T-helper 1 cell (primary cell): ENCODE results near the gene PTPRN2.
"Not testable (repeated sequence)": the region's sequence is repeated elsewhere in the genome, so short reads cannot be mapped to it uniquely, and the experiment has no call there.

Experiments used
- DNase-seq, 5 donors: peaks; one replicate each; pipeline ENCODE4 v3.0.0-alpha.2; 2012 to 2020

Gene PTPRN2

DNA sequence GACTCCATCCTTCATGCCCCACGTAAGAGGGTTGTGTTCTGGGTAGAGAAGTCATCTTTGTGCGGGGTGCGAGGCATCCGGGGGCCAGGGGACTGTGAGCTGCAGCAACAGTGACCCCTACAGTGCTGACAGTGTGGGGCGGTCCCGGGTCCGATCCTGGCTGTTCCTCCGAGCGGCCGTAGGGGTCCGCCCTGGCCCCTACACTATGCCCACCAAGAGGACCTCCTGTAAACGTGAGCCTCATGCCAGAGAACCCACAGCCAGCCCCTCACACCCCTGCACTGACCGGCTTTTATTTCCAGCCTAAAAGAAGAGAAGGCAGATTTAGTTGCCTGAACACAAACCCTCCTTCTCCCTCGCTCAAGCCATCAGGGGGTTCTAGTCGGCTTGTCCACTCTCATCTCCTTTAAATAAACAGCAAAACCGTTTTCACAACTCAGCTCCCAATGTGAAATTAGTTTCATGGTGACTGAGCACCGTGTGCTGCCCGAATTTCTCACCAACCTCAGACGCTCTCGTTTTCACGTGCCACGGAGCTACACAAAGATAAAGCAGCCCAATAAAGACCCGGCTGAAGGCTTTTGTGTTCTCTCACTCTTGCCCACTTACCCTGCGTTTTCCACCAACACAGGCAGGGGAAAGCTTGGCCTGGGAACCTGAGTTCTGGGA is 588.6 kb downstream of the PTPRN2 start:
- DNase-seq, result no peak

- DNase-seq, result no peak
Observed at GRCh38 chr7:157997471-157997870, 590.2 kb downstream of the PTPRN2 start.

- no peak for DNase-seq
Observed at GRCh38 chr7:157997080-157997440, 590.6 kb downstream of the PTPRN2 start.

DNA sequence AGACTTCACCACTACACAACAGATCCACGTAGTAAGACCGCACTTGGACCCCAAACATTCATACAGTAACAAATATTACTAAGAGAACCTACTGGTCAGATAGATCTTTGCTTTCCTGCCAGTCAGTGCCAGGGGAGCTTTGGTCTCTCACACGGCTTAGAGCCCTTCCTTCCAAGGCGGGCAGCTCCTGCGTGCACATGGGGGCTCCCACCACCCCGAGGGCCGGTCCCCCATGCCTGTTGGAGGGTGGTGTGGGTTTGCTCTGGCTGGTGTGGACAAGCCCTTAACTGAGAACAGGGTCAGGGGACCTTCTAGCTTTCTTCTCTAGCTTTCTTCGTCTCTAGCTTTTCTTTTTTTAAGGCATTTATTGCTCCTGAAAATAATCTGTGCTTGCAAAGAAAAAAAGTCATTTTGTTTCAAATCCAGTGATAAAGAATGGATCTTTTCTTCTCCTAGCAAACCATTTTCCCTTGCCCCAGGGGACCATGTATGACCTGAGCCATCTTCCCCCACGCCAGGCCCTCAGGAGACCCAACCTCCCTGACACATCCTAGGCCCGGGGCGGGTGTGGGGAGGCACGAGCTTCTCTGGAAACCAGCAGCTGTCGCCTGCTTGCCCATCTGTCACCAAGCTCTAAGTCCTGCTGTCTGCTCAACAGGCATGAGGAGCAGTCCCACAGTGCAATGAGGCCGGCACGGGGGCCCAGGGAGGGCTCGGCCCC is 591.1 kb downstream of the PTPRN2 start:
- DNase-seq, result no peak

GRCh38 chr7:157995815-157996214 is 591.8 kb downstream of the PTPRN2 start:
- no peak for DNase-seq

DNA sequence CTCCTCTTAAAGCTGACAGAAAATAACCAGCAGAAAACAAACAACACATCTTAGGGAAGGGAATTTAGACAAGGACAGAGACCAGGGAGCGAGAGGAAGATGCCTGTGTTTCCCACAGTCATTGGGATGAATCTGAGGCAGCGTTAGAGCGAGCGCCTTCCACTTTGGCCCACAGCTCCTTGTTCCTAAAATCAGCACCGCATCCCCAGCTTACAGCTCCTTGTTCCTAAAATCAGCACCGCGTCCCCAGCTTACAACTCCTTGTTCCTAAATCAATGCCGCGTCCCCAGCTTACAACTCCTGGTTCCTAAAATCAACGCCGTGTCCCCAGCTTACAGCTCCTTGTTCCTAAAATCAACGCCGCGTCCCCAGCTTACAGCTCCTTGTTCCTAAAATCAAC is 593.3 kb downstream of the PTPRN2 start:
- no peak for DNase-seq

DNA sequence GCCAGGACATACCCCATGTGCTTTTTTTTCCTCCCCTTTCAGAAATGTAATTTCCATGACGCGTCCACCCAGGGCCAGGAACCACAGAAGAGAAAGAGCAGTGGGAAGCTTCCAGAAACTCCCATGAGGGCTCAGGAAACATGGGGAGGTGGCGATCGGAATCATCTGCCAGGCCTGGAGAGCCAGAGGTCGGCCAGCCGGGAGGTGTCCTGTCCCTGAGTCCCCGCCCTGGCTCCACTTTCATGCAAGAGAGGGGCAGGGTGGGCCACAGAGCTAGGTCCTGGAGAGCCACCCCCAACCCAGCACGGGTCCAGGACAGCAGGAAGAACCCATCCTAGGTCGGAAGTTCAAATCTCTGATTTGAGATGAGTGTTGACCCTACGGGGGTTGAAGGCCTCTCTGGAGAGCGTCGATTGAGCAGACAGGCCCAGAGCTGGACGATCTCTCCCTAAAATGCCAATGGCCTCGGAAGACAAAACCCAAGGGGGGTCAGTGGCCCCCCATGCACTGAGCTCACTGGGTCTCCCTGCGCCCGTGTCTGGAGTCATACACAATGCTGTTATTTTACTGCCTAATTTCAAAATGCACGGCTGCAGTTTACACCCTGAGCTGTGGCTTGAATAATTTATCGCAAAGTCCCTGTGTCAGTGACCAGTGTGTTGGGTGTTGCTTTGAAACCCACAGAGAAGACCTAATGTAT is 594.1 kb downstream of the PTPRN2 start:
- no peak for DNase-seq

GRCh38 chr7:157992511-157993160 is 595.0 kb downstream of the PTPRN2 start:
- DNase-seq, result no peak

GRCh38 chr7:157991761-157992160 is 595.9 kb downstream of the PTPRN2 start:
- no peak for DNase-seq

- no peak for DNase-seq
Observed at GRCh38 chr7:157991351-157991750, 596.3 kb downstream of the PTPRN2 start.

- no peak for DNase-seq
Observed at GRCh38 chr7:157990881-157991250, 596.8 kb downstream of the PTPRN2 start.

DNA sequence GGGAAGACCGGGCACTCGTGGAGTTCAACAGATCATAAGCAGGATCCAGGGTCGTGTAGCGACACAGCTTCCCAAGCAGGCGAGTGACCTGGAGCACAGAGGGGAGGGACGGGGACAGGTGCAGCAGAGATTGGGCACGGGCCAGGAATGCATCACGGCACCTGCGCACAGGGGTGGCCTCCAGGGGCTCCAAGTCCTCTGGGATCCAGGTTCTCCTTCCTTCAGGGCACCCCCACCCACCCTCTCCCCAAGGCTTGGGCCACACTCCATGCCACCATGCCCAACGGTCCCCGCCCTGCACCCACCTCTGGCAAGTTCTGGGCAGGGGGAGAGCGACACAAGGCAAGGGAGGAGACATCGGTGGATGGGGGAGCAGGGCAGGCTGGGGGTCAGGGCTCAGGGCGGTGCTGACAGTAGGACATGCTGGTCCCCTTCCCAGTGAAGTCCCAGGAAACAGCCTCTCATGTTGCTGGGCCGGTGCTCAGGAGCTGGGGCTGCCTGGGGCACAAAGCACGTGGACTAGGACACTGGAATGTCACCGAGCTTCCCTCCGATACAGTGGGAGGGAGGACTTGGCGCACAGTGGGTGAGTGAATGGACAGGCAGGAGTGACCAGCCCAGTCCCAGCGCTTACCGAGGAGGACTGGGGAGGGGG is 597.3 kb downstream of the PTPRN2 start:
- DNase-seq, result no peak

- no peak for DNase-seq
Observed at GRCh38 chr7:157989589-157989988, 598.0 kb downstream of the PTPRN2 start.

DNA sequence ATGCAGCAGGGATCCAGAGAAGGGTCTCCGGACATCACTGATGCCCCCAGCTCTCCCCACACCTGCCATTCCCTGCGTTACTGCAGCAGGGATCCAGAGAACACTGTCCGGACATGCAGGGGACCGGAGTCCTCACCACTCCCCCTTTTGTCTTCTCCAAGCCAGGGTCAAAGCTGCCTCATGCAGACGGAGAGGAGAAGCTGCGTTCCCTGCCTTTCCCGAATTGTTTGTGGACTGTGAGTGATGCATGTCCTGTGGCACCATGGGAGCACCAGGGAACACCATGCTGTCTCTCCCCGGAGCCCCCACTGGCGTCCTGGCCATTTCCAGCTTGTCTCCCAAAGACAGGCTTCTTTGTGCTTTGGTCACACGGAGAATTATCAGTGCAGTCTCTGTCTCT is 599.7 kb downstream of the PTPRN2 start:
- DNase-seq, result no peak

DNA sequence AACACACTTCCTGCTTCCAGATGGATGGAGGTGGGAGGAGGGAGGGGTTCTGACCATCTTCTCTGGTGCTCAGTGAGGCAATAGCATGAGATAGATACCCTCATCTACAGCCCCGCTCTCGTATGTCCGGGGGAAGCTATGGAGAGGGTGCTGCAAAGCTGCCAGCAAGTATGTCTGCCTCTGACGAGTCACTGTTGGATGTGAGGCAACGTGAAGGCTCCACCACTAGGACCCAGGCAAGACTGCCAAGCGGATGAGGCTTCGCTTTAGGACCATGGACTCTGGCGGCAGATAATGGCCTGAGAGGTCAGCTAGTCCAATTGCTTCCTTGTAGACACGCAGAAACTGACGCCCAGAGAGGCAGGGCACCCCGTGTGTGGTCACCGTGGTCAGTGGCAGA is 601.6 kb downstream of the PTPRN2 start:
- DNase-seq, result no peak

DNA sequence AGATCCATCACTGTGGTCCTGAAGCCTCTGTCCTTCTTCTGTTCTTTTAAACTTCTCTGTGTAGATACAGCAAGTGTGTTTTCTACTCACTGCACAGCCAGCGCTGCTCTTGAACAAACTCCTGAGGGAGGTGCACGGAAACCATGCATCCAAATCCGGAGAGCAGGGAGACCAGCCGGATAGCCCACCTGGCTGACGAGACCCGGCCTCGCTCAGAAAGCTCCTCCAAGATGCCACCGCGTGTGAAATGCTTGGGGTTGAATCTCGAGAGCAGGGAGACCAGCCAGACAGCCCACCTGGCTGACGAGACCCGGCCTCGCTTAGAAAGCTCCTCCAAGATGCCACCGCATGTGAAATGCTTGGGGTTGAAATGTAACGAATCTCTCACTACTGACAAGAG is 602.0 kb downstream of the PTPRN2 start:
- no peak for DNase-seq

DNA sequence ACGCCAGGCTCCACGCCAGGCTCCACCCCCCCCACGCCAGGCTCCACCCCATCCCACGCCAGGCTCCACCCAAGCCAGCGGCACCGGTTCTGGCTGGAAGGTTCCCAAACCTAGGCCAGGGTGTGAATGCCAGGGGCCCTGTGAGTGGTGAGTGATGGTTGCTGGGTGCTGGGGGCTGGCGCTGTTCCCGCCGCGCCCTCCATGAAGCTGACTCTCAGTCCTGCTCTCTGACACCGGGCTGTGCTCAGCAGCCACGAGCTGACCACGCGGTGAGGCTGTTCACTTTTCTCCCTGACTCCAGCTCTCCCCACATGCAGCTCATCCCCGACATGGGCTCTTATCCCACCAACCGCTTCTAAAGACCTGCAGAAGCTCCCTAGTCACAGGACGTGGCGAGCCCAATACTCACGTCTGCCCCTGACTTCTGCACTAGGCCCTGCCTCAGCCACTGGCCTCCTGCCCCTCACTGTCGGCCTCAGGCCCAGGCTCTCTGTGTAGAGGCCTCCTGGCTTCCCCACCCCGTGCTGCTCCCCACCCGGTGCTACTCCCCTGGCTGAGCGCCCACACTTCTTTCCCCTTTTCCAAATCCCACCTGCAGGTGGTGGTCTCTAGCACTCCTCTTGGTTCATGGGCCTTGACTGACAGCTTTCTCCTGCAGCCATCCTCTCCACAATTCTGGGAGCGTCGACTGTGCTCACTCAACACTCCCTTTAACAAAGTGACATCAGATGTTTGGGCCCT is 603.0 kb downstream of the PTPRN2 start:
- no peak for DNase-seq

DNA sequence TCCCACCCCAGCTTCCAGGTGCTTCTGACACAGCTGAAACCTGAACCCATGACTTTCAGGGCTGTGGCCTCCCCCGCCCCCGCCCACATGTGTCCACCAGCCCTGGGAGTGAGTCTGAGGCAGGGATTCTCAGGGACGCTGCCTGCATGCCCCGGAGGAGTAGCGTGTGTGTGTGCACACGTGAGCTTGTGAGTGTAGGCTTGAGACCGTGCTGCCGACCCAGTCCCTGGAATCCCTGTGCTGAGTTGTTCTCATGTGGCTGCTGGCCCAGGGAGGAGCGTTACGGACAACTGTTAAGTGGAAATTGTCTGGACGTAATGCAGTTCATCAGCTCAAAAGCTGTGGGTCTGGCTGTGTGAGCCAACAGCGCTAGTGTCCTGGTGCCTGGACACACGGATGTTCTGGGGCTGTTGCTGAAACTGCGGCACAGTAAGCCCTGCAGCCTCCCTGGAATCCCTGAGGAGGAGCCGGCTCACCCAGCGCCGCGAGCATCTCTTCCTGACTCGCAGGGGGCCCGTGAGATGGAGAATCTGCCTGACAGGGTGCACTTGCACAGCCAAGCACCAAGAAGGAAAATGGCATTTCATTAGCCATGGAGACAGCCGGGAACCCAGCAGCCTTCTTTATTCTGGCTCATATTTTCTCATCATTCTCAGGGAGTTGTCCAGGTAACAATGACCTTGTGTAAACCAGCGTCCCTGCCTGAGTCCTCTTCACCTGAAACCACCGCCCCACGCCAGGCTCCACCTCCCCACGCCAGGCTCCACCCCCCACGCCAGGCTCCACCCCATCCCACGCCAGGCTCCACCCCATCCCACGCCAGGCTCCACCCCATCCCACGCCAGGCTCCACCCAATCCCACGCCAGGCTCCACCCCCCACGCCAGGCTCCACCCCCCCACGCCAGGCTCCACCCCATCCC is 603.9 kb downstream of the PTPRN2 start:
- no peak for DNase-seq

DNA sequence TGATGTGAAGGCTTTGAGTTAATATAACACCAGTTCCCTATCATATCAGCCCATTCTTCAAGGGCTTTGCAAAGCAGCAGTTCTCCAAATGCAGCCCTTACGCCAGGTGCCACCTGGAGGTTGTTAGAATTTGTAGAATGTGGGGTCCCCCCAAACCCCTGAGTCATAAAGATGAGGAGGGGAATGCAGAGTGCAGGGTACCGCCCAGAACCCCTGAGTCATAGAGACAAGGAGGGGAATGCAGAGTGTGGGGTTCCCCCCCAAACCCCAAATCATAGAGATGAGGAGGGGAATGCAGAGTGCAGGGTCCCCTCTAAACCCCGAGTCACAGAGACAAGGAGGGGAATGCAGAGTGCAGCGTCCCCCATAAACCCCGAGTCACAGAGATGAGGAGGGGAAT is 605.8 kb downstream of the PTPRN2 start:
- no peak for DNase-seq

GRCh38 chr7:157980774-157981173 is 606.8 kb downstream of the PTPRN2 start:
- DNase-seq, result no peak

- DNase-seq, result not testable (repeated sequence)
Observed at GRCh38 chr7:157980341-157980731, 607.3 kb downstream of the PTPRN2 start.
